GM19238 (cell line): ENCODE measurements around the gene HADH.
"Not testable (repeated sequence)": the region's sequence is repeated elsewhere in the genome, so short reads cannot be mapped to it uniquely, and the experiment has no call there.

Experiments
- DNase-seq: peaks from one replicate; pipeline ENCODE4 v3.0.0; 2011; ENCODE audit warnings: low spot score; ENCODE audit not compliant: insufficient read length

The HADH gene

GRCh38 chr4:108029731-108030130 lies 40.0 kb downstream of the HADH start:
- DNase-seq: no peak

GRCh38 chr4:108030332-108030731 lies 40.6 kb downstream of the HADH start:
- DNase-seq: peak; percentile 38

GRCh38 chr4:108031427-108032083 lies 41.9 kb downstream of the HADH start:
- no peak for DNase-seq

GRCh38 chr4:108033348-108033747 lies 43.7 kb downstream of the HADH start:
- no peak for DNase-seq

- DNase-seq: no peak
Measured at GRCh38 chr4:108034565-108034964, 44.9 kb downstream of the HADH start.

GRCh38 chr4:108035691-108036090 lies 46.0 kb downstream of the HADH start:
- DNase-seq: no peak

- peak; percentile 35 for DNase-seq
Measured at GRCh38 chr4:108036213-108036612, 46.5 kb downstream of the HADH start.

GRCh38 chr4:108037884-108038283 lies 48.2 kb downstream of the HADH start:
- DNase-seq: no peak

- no peak for DNase-seq
Measured at GRCh38 chr4:108042927-108043326, 53.2 kb downstream of the HADH start.

GRCh38 chr4:108043526-108043925 lies 53.8 kb downstream of the HADH start:
- DNase-seq: no peak

GRCh38 chr4:108044951-108045686 lies 55.4 kb downstream of the HADH start:
- DNase-seq: no peak

GRCh38 chr4:108045687-108046024 lies 56.0 kb downstream of the HADH start:
- DNase-seq: no peak

GRCh38 chr4:108047199-108047598 lies 57.5 kb downstream of the HADH start:
- no peak for DNase-seq

GRCh38 chr4:108048157-108048556 lies 58.5 kb downstream of the HADH start:
- DNase-seq: no peak

GRCh38 chr4:108048997-108049396 lies 59.3 kb downstream of the HADH start:
- no peak for DNase-seq

GRCh38 chr4:108049406-108049805 lies 59.7 kb downstream of the HADH start:
- no peak for DNase-seq

GRCh38 chr4:108050166-108051111 lies 60.8 kb downstream of the HADH start:
- not testable (repeated sequence) for DNase-seq

GRCh38 chr4:108051343-108051742 lies 61.7 kb downstream of the HADH start:
- DNase-seq: no peak

GRCh38 chr4:108052558-108053120 lies 63.0 kb downstream of the HADH start:
- DNase-seq: no peak

- peak; percentile 44 for DNase-seq
Measured at GRCh38 chr4:108053251-108053711, 63.6 kb downstream of the HADH start.

GRCh38 chr4:108054025-108054638 lies 64.4 kb downstream of the HADH start:
- DNase-seq: no peak
